GM23338 (cell line): ENCODE data around the gene BNIP5. TPM values are rescaled to one million over a fixed set of nuclear protein-coding genes. Genes with fewer than 3 reads are reported as not detected.

Source experiments
- ATAC-seq: fragments of 200-7000 bp; cut with Tn5 transposase; 3 replicates; pipeline ENCODE4 v1.9.1; 2020
- DNase-seq: peaks from one replicate; pipeline ENCODE4 v3.0.0-alpha.2; 2015; ENCODE audit warnings: low spot score
- H2AFZ ChIP-seq: fragments of 200-600 bp; sonication (generic); 2 replicates; pipeline ENCODE4 v1.8.0; 2016; ENCODE audit warnings: antibody characterized with exemption, mild to moderate bottlenecking, moderate library complexity
- H3F3A ChIP-seq: fragments of 200-600 bp; sonication (generic); replicated peaks from 2 replicates; pipeline ENCODE4 v1.8.0; 2017; ENCODE audit warnings: antibody characterized with exemption, mixed run types, low read depth
- H3K27ac ChIP-seq: fragments of 200-600 bp; sonication (generic); 2 replicates; pipeline ENCODE4 v1.6.1; 2016; ENCODE audit warnings: low read depth
- H3K27me3 ChIP-seq: fragments of 200-600 bp; sonication (generic); 2 replicates; pipeline ENCODE4 v1.8.0; 2016; ENCODE audit warnings: mild to moderate bottlenecking, mixed run types, moderate library complexity; ENCODE audit not compliant: insufficient read depth
- H3K36me3 ChIP-seq: fragments of 200-600 bp; sonication (generic); 2 replicates; pipeline ENCODE4 v1.8.0; 2016; ENCODE audit warnings: mild to moderate bottlenecking; ENCODE audit not compliant: insufficient read depth
- H3K4me1 ChIP-seq: fragments of 200-600 bp; sonication (generic); 2 replicates; pipeline ENCODE4 v1.8.0; 2016; ENCODE audit warnings: mild to moderate bottlenecking, moderate library complexity; ENCODE audit not compliant: insufficient read depth
- H3K4me2 ChIP-seq: fragments of 200-600 bp; sonication (generic); 2 replicates; pipeline ENCODE4 v1.7.1; 2017; ENCODE audit warnings: mixed run types
- H3K4me3 ChIP-seq: fragments of 200-600 bp; sonication (generic); 2 replicates; pipeline ENCODE4 v1.6.1; 2016; ENCODE audit warnings: mixed run types
- H3K79me2 ChIP-seq: fragments of 200-600 bp; sonication (generic); replicated peaks from 2 replicates; pipeline ENCODE4 v1.8.0; 2017; ENCODE audit warnings: mild to moderate bottlenecking; ENCODE audit not compliant: insufficient read depth
- H3K9me2 ChIP-seq: fragments of 200-600 bp; sonication (generic); 2 replicates; pipeline ENCODE4 v1.8.0; 2017; ENCODE audit not compliant: insufficient read depth
- H4K20me1 ChIP-seq: fragments of 200-600 bp; sonication (generic); replicated peaks from 2 replicates; pipeline ENCODE4 v1.8.0; 2017; ENCODE audit warnings: mild to moderate bottlenecking; ENCODE audit not compliant: insufficient read depth
- H3K27ac Mint-ChIP-seq: 2 replicates; pipeline ENCODE4 v1.8.0; 2020; ENCODE audit warnings: inconsistent platforms, mild to moderate bottlenecking, moderate library complexity, mixed read lengths
- H3K27me3 Mint-ChIP-seq: 3 replicates; pipeline ENCODE4 v1.8.0; 2022; ENCODE audit warnings: low read depth, mild to moderate bottlenecking, moderate library complexity, mixed read lengths, inconsistent platforms; ENCODE audit not compliant: insufficient read depth, poor library complexity
- H3K36me3 Mint-ChIP-seq: 3 replicates; pipeline ENCODE4 v1.8.0; 2021; ENCODE audit warnings: low read depth, mild to moderate bottlenecking, inconsistent platforms, moderate library complexity, mixed read lengths
- H3K4me1 Mint-ChIP-seq: 3 replicates; pipeline ENCODE4 v1.8.0; 2020; ENCODE audit warnings: mild to moderate bottlenecking, inconsistent platforms, mixed read lengths
- H3K4me3 Mint-ChIP-seq: 3 replicates; pipeline ENCODE4 v1.8.0; 2021; ENCODE audit warnings: moderate library complexity, mild to moderate bottlenecking, inconsistent platforms, mixed read lengths
- H3K9me3 Mint-ChIP-seq: 3 replicates; pipeline ENCODE4 v1.8.0; 2020; ENCODE audit warnings: moderate library complexity, mild to moderate bottlenecking, inconsistent platforms, mixed read lengths
- CREB1 ChIP-seq: fragments of 250-450 bp; sonication (Bioruptor Pico); IDR thresholded peaks from 2 replicates; pipeline ENCODE4 v1.5.0; 2020; ENCODE audit warnings: low read depth, mild to moderate bottlenecking, moderate library complexity
- ETS1 ChIP-seq: IDR thresholded peaks from 2 replicates; pipeline ENCODE4 v1.6.1; 2016; ENCODE audit warnings: antibody characterized with exemption
- EZH2 ChIP-seq: fragments of 200-600 bp; sonication (generic); IDR thresholded peaks from one replicate; pipeline ENCODE4 v1.8.0; 2017; ENCODE audit warnings: antibody characterized with exemption, mild to moderate bottlenecking, low read depth; ENCODE audit not compliant: unreplicated experiment
- NANOG ChIP-seq: IDR thresholded peaks from 2 replicates; pipeline ENCODE4 v1.6.1; 2016; ENCODE audit warnings: antibody characterized with exemption, borderline replicate concordance
- POLR2AphosphoS5 ChIP-seq: IDR thresholded peaks from 2 replicates; pipeline ENCODE4 v1.6.1; 2016; ENCODE audit warnings: antibody characterized with exemption, low read depth
- REST ChIP-seq: IDR thresholded peaks from one replicate; pipeline ENCODE4 v1.6.1; 2018; ENCODE audit warnings: antibody characterized with exemption; ENCODE audit not compliant: unreplicated experiment
- ZNF114 ChIP-seq: fragments of 250-450 bp; sonication (Bioruptor Pico); IDR thresholded peaks from 2 replicates; pipeline ENCODE4 v1.5.0; 2020; ENCODE audit warnings: mild to moderate bottlenecking, moderate library complexity
- polyA plus RNA-seq: library from polyadenylated mRNA; unstranded; fragments of >200 nt; fragmentation: Nextera tagmentation; extraction: Ambion mirVana; gene quantifications from 2 replicates; pipeline ENCODE4 v1.2.1, GENCODE V29; 2016
- total RNA-seq: library from RNA; depleted of rRNA; stranded (reverse); fragments of >200 nt; shearing (Covaris generic); gene quantifications from 2 replicates; pipeline ENCODE4 v1.2.3, GENCODE V29; 2014
- TF ChIP-seq, protein P1 (sequence below), 2 experiments: fragments of 200-600 bp in 1 of 2; sonication (generic) in 1 of 2; conservative IDR thresholded peaks; 2 replicates each; pipeline versions ENCODE4 v1.5.1 to v1.6.1; 2016 to 2017; ENCODE audit warnings: antibody characterized with exemption in 2 of 2, low read depth in 2 of 2, mild to moderate bottlenecking in 2 of 2, moderate library complexity in 1 of 2

BNIP5 gene
- total and polyA plus RNA-seq, 2 experiments from 2014 or later = not detected

DNA sequence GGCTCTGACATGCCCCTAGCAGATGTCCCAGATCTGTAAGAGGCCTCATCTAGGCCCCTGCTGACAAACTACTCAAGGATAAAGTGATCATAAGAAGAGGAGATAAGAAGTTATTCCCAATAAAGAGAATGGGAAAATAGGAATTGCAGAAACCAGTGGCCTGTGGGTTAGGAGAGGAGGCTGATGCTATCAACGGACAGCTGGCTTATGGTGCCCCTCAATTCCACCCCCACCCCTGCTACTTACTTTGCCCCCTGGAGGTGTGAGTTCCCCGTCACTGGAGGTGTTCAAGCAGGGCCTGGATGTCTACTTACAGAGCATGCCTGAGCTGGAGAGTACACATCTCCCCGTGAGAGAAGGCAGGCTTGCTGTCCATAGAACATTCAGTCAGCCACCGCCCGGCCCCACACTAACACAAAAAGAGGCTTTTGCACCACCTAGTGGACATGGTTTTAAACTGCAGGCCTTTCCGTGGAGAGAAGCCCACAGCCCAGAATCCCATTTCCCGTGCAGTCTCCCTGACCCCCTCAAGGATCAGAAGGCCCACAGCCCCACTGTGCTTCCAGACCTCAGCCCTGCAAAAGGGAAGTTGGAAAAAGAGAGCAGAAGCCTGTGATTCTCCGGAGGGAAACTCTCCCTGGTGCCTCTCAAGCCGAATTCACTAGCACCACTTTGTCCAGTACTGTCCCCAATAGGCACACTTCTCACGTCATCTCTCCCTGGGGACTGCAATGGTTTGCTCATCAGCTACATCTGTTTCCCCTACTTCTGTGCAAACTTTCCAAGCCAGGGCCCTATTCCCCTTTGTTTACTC is 23.8 kb upstream of the BNIP5 start:
- Histone ChIP-seq H3K79me2 (no peaks in the 10 kb centered on the region), H3K4me3 (no peak overlapping the region), H3K27me3 (no peaks in the 10 kb centered on the region), H3K36me3 (no peaks in the 10 kb centered on the region), H2AFZ (peak overlapping the region; percentile 85), H3K9me2 (no peaks in the 10 kb centered on the region), H3K4me2 (no peak overlapping the region), H3K27ac (no peak overlapping the region), H3K4me1 (no peaks in the 10 kb centered on the region), H3F3A (no peaks in the 10 kb centered on the region), H4K20me1 (no peaks in the 10 kb centered on the region)
- H3K9me3 Mint-ChIP-seq = no peaks in the 10 kb centered on the region; the same call in 2 of the 3 replicates
- ATAC-seq = peak; percentile 98
- no peaks in the 10 kb centered on the region for H3K4me1 Mint-ChIP-seq
- peak; percentile 94 for DNase-seq
- no peaks in the 10 kb centered on the region for H3K27me3 Mint-ChIP-seq
- TF ChIP-seq, protein P1, sequence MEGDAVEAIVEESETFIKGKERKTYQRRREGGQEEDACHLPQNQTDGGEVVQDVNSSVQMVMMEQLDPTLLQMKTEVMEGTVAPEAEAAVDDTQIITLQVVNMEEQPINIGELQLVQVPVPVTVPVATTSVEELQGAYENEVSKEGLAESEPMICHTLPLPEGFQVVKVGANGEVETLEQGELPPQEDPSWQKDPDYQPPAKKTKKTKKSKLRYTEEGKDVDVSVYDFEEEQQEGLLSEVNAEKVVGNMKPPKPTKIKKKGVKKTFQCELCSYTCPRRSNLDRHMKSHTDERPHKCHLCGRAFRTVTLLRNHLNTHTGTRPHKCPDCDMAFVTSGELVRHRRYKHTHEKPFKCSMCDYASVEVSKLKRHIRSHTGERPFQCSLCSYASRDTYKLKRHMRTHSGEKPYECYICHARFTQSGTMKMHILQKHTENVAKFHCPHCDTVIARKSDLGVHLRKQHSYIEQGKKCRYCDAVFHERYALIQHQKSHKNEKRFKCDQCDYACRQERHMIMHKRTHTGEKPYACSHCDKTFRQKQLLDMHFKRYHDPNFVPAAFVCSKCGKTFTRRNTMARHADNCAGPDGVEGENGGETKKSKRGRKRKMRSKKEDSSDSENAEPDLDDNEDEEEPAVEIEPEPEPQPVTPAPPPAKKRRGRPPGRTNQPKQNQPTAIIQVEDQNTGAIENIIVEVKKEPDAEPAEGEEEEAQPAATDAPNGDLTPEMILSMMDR (conservative IDR thresholded peaks at IDR 0.05; ENCODE audit: low read depth in 2 of 2) = peak; percentile 72 to 93
- no peak for TF ChIP-seq NANOG
- no peak overlapping the region for H3K27ac Mint-ChIP-seq
- H3K36me3 Mint-ChIP-seq = no peaks in the 10 kb centered on the region; the same call in 2 of the 3 replicates
- H3K4me3 Mint-ChIP-seq = no peak overlapping the region

- no peaks in the 10 kb centered on the region for H4K20me1 ChIP-seq
- no peak overlapping the region for H2AFZ ChIP-seq
- DNase-seq = no peak
- TF ChIP-seq EZH2 (no peak), POLR2AphosphoS5 (no peak), ZNF114 (no peak)
- H3K36me3 Mint-ChIP-seq = no peaks in the 10 kb centered on the region; the same call in 2 of the 3 replicates
- no peaks in the 10 kb centered on the region for H3K36me3 ChIP-seq
- no peaks in the 10 kb centered on the region for H3K27me3 Mint-ChIP-seq
- H3K4me3 Mint-ChIP-seq = no peak overlapping the region
- no peaks in the 10 kb centered on the region; the same call in 1 of the 3 replicates for H3K9me3 Mint-ChIP-seq
- H3K27ac ChIP-seq = no peak overlapping the region
- no peaks in the 10 kb centered on the region for H3K4me1 Mint-ChIP-seq
- H3K9me2 ChIP-seq = no peaks in the 10 kb centered on the region
- no peaks in the 10 kb centered on the region for H3F3A ChIP-seq
- no peak overlapping the region for H3K4me3 ChIP-seq
- no peaks in the 10 kb centered on the region for H3K27me3 ChIP-seq
- ATAC-seq = no peak
- no peak overlapping the region for H3K4me2 ChIP-seq
- no peaks in the 10 kb centered on the region for H3K79me2 ChIP-seq
- no peak overlapping the region for H3K27ac Mint-ChIP-seq
- H3K4me1 ChIP-seq = no peaks in the 10 kb centered on the region
Observed at GRCh38 chr6:36358226-36358915, 21.7 kb upstream of the BNIP5 start.

DNA sequence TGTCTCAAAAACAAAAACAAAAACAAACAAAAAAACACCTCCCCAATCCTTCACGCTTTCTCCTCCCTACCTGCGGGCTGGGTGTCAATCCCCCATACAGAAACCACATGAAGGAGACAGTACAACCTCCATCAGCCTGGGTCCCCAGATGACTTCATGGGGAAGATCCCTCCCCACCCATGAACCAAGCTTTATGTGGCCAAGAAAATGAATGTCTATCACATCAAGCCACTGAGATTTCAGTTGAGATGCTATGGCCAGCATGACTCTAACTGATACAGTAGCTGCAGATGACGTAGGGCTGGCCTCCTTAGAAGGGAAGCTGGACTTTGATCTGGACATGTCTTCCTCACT is 21.2 kb upstream of the BNIP5 start:
- no peaks in the 10 kb centered on the region for H3K9me2 ChIP-seq
- H3K4me1 Mint-ChIP-seq = no peaks in the 10 kb centered on the region
- H3K4me3 ChIP-seq = no peak overlapping the region
- H3K27me3 ChIP-seq = no peaks in the 10 kb centered on the region
- H3K4me2 ChIP-seq = no peak overlapping the region
- no peaks in the 10 kb centered on the region for H3K36me3 ChIP-seq
- H3K27me3 Mint-ChIP-seq = no peaks in the 10 kb centered on the region
- no peaks in the 10 kb centered on the region for H3K4me1 ChIP-seq
- H2AFZ ChIP-seq = no peak overlapping the region
- DNase-seq = no peak
- no peaks in the 10 kb centered on the region; the same call in 2 of the 3 replicates for H3K36me3 Mint-ChIP-seq
- no peaks in the 10 kb centered on the region for H3K79me2 ChIP-seq
- no peak overlapping the region for H3K27ac ChIP-seq
- H4K20me1 ChIP-seq = no peaks in the 10 kb centered on the region
- H3K4me3 Mint-ChIP-seq = no peak overlapping the region
- H3F3A ChIP-seq = no peaks in the 10 kb centered on the region
- H3K9me3 Mint-ChIP-seq = no peaks in the 10 kb centered on the region; the same call in 1 of the 3 replicates
- no peak for ATAC-seq
- H3K27ac Mint-ChIP-seq = no peak overlapping the region
- no peak for TF ChIP-seq POLR2AphosphoS5
- TF ChIP-seq ZNF114 = no peak
- TF ChIP-seq CREB1 = no peak
- TF ChIP-seq NANOG = no peak
- no peak for TF ChIP-seq ETS1
- no peak for TF ChIP-seq EZH2
- no peak for TF ChIP-seq REST
